ENCODE measurements around the gene FPR2. TPM values are rescaled to one million over a fixed set of nuclear protein-coding genes. Genes with fewer than 3 reads are reported as not detected.

The FPR2 gene
- total and polyA plus RNA-seq, 10 of the 15 experiments (the other 5 are each of a cell fraction or from before 2014, with no cell fraction given), result not detected

DNA sequence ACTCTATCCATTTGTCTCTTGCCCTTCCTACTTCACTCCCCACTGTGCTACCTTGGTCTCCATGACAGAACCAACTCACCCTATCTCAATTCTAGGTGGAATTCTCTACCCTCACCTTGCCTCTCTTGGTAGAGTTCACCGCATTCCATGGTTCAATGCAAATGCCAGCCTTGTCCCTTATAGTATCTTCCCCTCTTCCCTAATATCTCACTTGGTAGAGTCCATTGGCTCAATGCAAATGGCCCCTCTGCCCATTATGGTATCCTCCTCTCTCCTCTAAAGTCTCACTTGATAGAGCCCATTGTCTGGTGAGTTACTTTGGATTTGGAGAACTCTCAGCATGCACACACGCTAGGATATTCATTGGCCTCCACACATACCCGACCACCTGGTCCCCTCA, 45.1 kb upstream of the FPR2 start:
- H2AFZ ChIP-seq (ENCODE audit: control insufficient read depth, low read depth, low read length), result no peak overlapping the region
- ATAC-seq, result no peak
- TF ChIP-seq SUZ12 (IDR thresholded peaks at IDR 0.05; ENCODE audit: unreplicated experiment) (no peak), NBN (IDR thresholded peaks at IDR 0.05) (no peak), CHD1 (IDR thresholded peaks at IDR 0.05; ENCODE audit: low read depth, low read length) (no peak), SMAD1 (IDR thresholded peaks at IDR 0.05; ENCODE audit: low read depth, partially characterized antibody) (no peak), USF1 (IDR thresholded peaks at IDR 0.05; ENCODE audit: borderline replicate concordance, extremely low read length, insufficient read depth, low read depth, low read length) (no peak), PAX8 (IDR thresholded peaks at IDR 0.05) (no peak), ZNF24 (IDR thresholded peaks at IDR 0.05) (no peak), ZNF687 (IDR thresholded peaks at IDR 0.05) (no peak), CBFB (IDR thresholded peaks at IDR 0.05; ENCODE audit: low read depth) (no peak), GABPA (IDR thresholded peaks at IDR 0.05; ENCODE audit: low read depth) (no peak), TCF3 (IDR thresholded peaks at IDR 0.05; ENCODE audit: borderline replicate concordance, insufficient read depth, low read depth, low read length) (no peak), NFIC (IDR thresholded peaks at IDR 0.05; ENCODE audit: low read depth, low read length) (no peak)
- no TSS peak for BruUV-seq (replicated peaks)
- H3K27ac ChIP-seq (ENCODE audit: control insufficient read depth, insufficient read depth), result no peak overlapping the region
- ChIA-PET SMC1A (ENCODE audit: uncharacterized antibody, unreplicated experiment) (no interaction called here), RAD21 (ENCODE audit: unreplicated experiment) (no interaction called here), POLR2A (no interaction called here), CTCF (no interaction called here)
- H3K4me1 ChIP-seq (ENCODE audit: control insufficient read depth, insufficient read depth, low read length), result no peaks in the 10 kb centered on the region
- H3K27me3 ChIP-seq (replicated peaks in 1 of 2; ENCODE audit: control insufficient read depth in 2 of 2, insufficient read depth in 2 of 2, low read length in 1 of 2), result no peaks in the 10 kb centered on the region
- H4K20me1 ChIP-seq (ENCODE audit: control insufficient read depth, insufficient read depth), result no peaks in the 10 kb centered on the region
- H3K9ac ChIP-seq (ENCODE audit: control insufficient read depth, insufficient read depth, low read length), result no peak overlapping the region
- H3K79me2 ChIP-seq (ENCODE audit: control insufficient read depth, insufficient read depth, low read length), result no peaks in the 10 kb centered on the region
- H3K4me3 ChIP-seq, result no peak overlapping the region
- 41% methylated on average over 3 of the region's 3 CpGs for WGBS (ENCODE audit: insufficient coverage, insufficient replicate concordance, low lambda C conversion rate, missing lambda C conversion rate)
- in situ Hi-C loops (cut with MboI), result no loop called here
- FAIRE-seq, result no peak
- no peaks in the 10 kb centered on the region for H3K36me3 ChIP-seq (ENCODE audit: control insufficient read depth in 2 of 2, insufficient read depth in 2 of 2, low read length in 1 of 2)
- no peak overlapping the region for H3K4me2 ChIP-seq (ENCODE audit: control insufficient read depth, insufficient read depth)
- intact Hi-C loops (cut with micrococcal nuclease; ENCODE audit: unreplicated experiment), result no loop called here
- DNase-seq (ENCODE audit: low read depth, low spot score), result no peak
- H3K9me3 ChIP-seq (replicated peaks; ENCODE audit: control insufficient read depth, insufficient read depth, low read length), result no peaks in the 10 kb centered on the region; the same call in 2 of the 3 replicates

All from GM12878 (cell line).